K562 (cell line): ENCODE data around the gene BLVRA. TPM values are rescaled to one million over a fixed set of nuclear protein-coding genes. Genes with fewer than 3 reads are reported as not detected.

Experiments
- AFF4 ChIP-seq: sonication (generic); formaldehyde crosslinking; IDR thresholded peaks from 2 replicates; pipeline ENCODE4 v1.8.0; 2023; ENCODE audit warnings: mild to moderate bottlenecking, missing genetic modification reagents
- ELF4 ChIP-seq: fragments of 450-650 bp; formaldehyde crosslinking; IDR thresholded peaks from 2 replicates; pipeline ENCODE4 v1.4.0; 2022; ENCODE audit warnings: missing genetic modification characterization
- ELK3 ChIP-seq: fragments of 450-650 bp; formaldehyde crosslinking; IDR thresholded peaks from 2 replicates; pipeline ENCODE4 v1.4.0; 2020; ENCODE audit warnings: mild to moderate bottlenecking
- ETS1 ChIP-seq: conservative IDR thresholded peaks from 2 replicates; pipeline ENCODE4 v1.6.1; 2011; ENCODE audit warnings: low read depth, mild to moderate bottlenecking, low read length; ENCODE audit not compliant: control insufficient read depth
- GATA2 ChIP-seq: sonication (generic); formaldehyde crosslinking; IDR thresholded peaks from 2 replicates; pipeline ENCODE4 v1.4.0; 2020; ENCODE audit warnings: mild to moderate bottlenecking, missing genetic modification reagents
- GTF2E2 ChIP-seq: fragments of 200-800 bp; sonication (Bioruptor generic); IDR thresholded peaks from 2 replicates; pipeline ENCODE4 v1.6.1; 2016; ENCODE audit warnings: missing genetic modification characterization, missing compliant biosample characterization
- LARP7 ChIP-seq: fragments of 450-650 bp; IDR thresholded peaks from 2 replicates; pipeline ENCODE4 v1.6.1; 2016
- MEF2A ChIP-seq: IDR thresholded peaks from 2 replicates; pipeline ENCODE4 v1.6.1; 2011; ENCODE audit warnings: low read depth, mild to moderate bottlenecking, low read length, moderate library complexity; ENCODE audit not compliant: control insufficient read depth
- OTX1 ChIP-seq: fragments of 450-650 bp; formaldehyde crosslinking; IDR thresholded peaks from 2 replicates; pipeline ENCODE4 v1.4.0; 2022; ENCODE audit warnings: mild to moderate bottlenecking
- SIRT6 ChIP-seq: IDR thresholded peaks from one replicate; pipeline ENCODE4 v1.6.1; 2012; ENCODE audit warnings: low read depth, mild to moderate bottlenecking, control low read depth, inconsistent platforms, low read length, moderate library complexity
- TEAD4 ChIP-seq, 2 experiments: sonication (generic) in 1 of 2; formaldehyde crosslinking in 1 of 2; IDR thresholded peaks; 2 replicates each; pipeline versions ENCODE4 v1.6.1 to v1.8.0; 2012 to 2022; ENCODE audit warnings: borderline replicate concordance in 1 of 2, inconsistent platforms in 1 of 2, low read length in 1 of 2, mild to moderate bottlenecking in 1 of 2, missing genetic modification reagents in 1 of 2
- ZC3H8 ChIP-seq: fragments of 450-650 bp; IDR thresholded peaks from 2 replicates; pipeline ENCODE4 v1.6.1; 2017
- ZNF3 ChIP-seq: fragments of 250-450 bp; sonication (Bioruptor Pico); IDR thresholded peaks from 2 replicates; pipeline ENCODE4 v1.5.0; 2021; ENCODE audit warnings: mild to moderate bottlenecking, moderate library complexity
- ZNF644 ChIP-seq: fragments of 200-800 bp; sonication (Bioruptor generic); IDR thresholded peaks from 2 replicates; pipeline ENCODE4 v1.6.1; 2016; ENCODE audit warnings: low read depth, missing genetic modification characterization, missing compliant biosample characterization
- polyA plus RNA-seq, 8 experiments: library from polyadenylated mRNA; depleted of rRNA in 4 of 8; stranded (reverse) in 5 of 8; unstranded in 3 of 8; fragments of >200 nt; fragmentation: Nextera tagmentation in 2 of 8; fragmentation: Illumina TruSeq in 1 of 8; extraction: Ambion mirVana in 2 of 8; extraction: Trizol in 1 of 8; gene quantifications; 2 replicates each; pipeline versions ENCODE4 v1.2.1 to v1.2.3, GENCODE V29; 2011 to 2014; ENCODE audit warnings: inconsistent platforms in 1 of 8, missing spikeins in 1 of 8
- total RNA-seq, 7 experiments: library from RNA; depleted of rRNA in 6 of 7; stranded (reverse); fragments of >200 nt in 6 of 7; fragmentation: Illumina TruSeq in 2 of 7; extraction: Trizol in 2 of 7; gene quantifications; 2 replicates each; pipeline versions ENCODE4 v1.2.1 to v1.2.3, GENCODE V29; 2011 to 2021; ENCODE audit warnings: low replicate concordance in 1 of 7
- TF ChIP-seq, protein P1 (sequence below): IDR thresholded peaks from 2 replicates; pipeline ENCODE4 v1.6.1; 2011; ENCODE audit warnings: borderline replicate concordance, low read depth, mild to moderate bottlenecking, moderate library complexity, low read length; ENCODE audit not compliant: insufficient read depth, poor library complexity, severe bottlenecking
- TF ChIP-seq, protein P2 (sequence below): fragments of 450-650 bp; IDR thresholded peaks from 2 replicates; pipeline ENCODE4 v1.6.1; 2014; ENCODE audit warnings: low read depth, mild to moderate bottlenecking, moderate library complexity, borderline replicate concordance

Gene BLVRA
- total and polyA plus RNA-seq, 9 of the 15 experiments (the other 6 are each of a cell fraction or from before 2014, with no cell fraction given), result 48.5 to 147 (median 61.5) TPM

DNA sequence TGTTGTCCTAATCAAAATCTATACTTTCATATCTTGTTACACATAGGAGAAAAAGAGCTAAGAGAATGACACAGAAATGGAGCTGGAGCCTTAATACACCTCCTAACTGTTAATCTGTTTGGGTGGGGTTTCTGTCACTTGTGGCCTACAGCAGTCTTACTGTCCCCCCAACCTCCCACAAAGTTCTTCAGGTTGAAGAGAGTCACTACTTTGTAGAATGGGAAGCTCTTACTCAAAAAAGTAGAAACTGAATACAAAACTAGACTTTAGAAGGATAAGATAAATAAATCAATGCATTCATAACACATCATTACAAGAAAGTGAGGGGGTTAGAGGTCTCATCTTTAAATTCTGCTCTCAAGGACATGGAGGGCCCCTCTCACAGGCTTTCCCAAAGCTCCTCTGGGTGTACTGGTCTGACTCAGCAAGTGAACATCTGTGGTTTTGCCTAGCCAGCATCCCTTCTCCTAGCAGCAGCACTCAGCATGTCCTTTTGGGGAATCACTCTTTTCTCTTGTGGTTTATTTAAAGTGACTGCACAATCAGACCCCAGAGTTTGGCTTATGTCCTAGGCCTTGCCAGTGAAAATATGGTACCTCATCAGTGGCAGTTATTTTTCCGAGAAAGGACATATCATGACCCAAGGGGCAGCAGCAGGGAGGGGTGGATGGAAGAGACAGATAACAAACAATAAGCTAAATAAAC is 2.0 kb upstream of the BLVRA start (continued):
- TF ChIP-seq, protein P1, sequence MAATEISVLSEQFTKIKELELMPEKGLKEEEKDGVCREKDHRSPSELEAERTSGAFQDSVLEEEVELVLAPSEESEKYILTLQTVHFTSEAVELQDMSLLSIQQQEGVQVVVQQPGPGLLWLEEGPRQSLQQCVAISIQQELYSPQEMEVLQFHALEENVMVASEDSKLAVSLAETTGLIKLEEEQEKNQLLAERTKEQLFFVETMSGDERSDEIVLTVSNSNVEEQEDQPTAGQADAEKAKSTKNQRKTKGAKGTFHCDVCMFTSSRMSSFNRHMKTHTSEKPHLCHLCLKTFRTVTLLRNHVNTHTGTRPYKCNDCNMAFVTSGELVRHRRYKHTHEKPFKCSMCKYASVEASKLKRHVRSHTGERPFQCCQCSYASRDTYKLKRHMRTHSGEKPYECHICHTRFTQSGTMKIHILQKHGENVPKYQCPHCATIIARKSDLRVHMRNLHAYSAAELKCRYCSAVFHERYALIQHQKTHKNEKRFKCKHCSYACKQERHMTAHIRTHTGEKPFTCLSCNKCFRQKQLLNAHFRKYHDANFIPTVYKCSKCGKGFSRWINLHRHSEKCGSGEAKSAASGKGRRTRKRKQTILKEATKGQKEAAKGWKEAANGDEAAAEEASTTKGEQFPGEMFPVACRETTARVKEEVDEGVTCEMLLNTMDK, result no peak
- TF ChIP-seq TEAD4 (IDR thresholded peaks at IDR 0.05; ENCODE audit: low read length), result 0 out of 2 replicates have a peak, but pooled peaks have one; percentile 33
- TF ChIP-seq TEAD4 (CRISPR knock-in tag; IDR thresholded peaks at IDR 0.05; ENCODE audit: borderline replicate concordance), result no peak
- TF ChIP-seq ETS1, result no peak
- no peak for TF ChIP-seq OTX1 (CRISPR knock-in tag)
- no peak for TF ChIP-seq AFF4 (CRISPR knock-in tag)
- TF ChIP-seq GTF2E2 (tag), result no peak
- TF ChIP-seq MEF2A, result no peak
- TF ChIP-seq GATA2, result peak; percentile 55
- TF ChIP-seq, protein P2, sequence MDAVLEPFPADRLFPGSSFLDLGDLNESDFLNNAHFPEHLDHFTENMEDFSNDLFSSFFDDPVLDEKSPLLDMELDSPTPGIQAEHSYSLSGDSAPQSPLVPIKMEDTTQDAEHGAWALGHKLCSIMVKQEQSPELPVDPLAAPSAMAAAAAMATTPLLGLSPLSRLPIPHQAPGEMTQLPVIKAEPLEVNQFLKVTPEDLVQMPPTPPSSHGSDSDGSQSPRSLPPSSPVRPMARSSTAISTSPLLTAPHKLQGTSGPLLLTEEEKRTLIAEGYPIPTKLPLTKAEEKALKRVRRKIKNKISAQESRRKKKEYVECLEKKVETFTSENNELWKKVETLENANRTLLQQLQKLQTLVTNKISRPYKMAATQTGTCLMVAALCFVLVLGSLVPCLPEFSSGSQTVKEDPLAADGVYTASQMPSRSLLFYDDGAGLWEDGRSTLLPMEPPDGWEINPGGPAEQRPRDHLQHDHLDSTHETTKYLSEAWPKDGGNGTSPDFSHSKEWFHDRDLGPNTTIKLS, result no peak
- no peak for TF ChIP-seq ZNF644
- TF ChIP-seq ELF4 (CRISPR knock-in tag), result no peak
- no peak for TF ChIP-seq ELK3 (CRISPR knock-in tag)
- no peak for TF ChIP-seq ZNF3 (CRISPR knock-in tag)
- TF ChIP-seq ZC3H8, result no peak
- no peak for TF ChIP-seq SIRT6
- TF ChIP-seq LARP7, result no peak
